H1 (cell line): ENCODE data around the gene RAD51B. TPM values are rescaled to one million over a fixed set of nuclear protein-coding genes. Genes with fewer than 3 reads are reported as not detected.

Experiments
- CTCF ChIA-PET: fragments of 300-600 bp; sonication (Branson Sonifier 250); formaldehyde crosslinking; loops from one replicate; lab custom pipeline; 2021; ENCODE audit not compliant: partially characterized antibody; lab: Charles Lee
- POLR2A ChIA-PET: fragments of 300-600 bp; sonication (Branson Sonifier 250); formaldehyde crosslinking; loops from one replicate; lab custom pipeline; 2021; ENCODE audit warnings: inconsistent platforms; ENCODE audit not compliant: partially characterized antibody; lab: Charles Lee
- DNase-seq, 2 experiments: peaks; one replicate each; pipeline versions ENCODE4 v3.0.0 to v3.0.0-alpha.2; 2010 to 2022; ENCODE audit warnings: low spot score in 2 of 2, low read depth in 1 of 2, mixed read lengths in 1 of 2
- FAIRE-seq: peaks from 2 replicates; lab custom pipeline; 2011; peaks lifted over from hg19 to GRCh38; lab: Jason Lieb, UNC
- H2AFZ ChIP-seq: 2 replicates; pipeline ENCODE4 v1.8.1; 2012; ENCODE audit warnings: low read length, inconsistent platforms
- H2AK5ac ChIP-seq: 2 replicates; pipeline ENCODE4 v1.6.1; 2013; ENCODE audit warnings: low read depth, low read length
- H2BK120ac ChIP-seq: replicated peaks from 2 replicates; pipeline ENCODE3; 2013; ENCODE audit warnings: low read depth, low read length, inconsistent platforms
- H2BK12ac ChIP-seq: 2 replicates; pipeline ENCODE4 v1.6.1; 2013; ENCODE audit warnings: low read depth, low read length
- H2BK15ac ChIP-seq: 2 replicates; pipeline ENCODE4 v1.6.1; 2013; ENCODE audit warnings: low read length
- H2BK20ac ChIP-seq: 2 replicates; pipeline ENCODE4 v1.6.1; 2013; ENCODE audit warnings: low read length
- H2BK5ac ChIP-seq: 2 replicates; pipeline ENCODE4 v1.6.1; 2013; ENCODE audit warnings: low read depth, low read length
- H3K14ac ChIP-seq: 2 replicates; pipeline ENCODE4 v1.6.1; 2013; ENCODE audit warnings: inconsistent platforms; ENCODE audit not compliant: insufficient read length
- H3K18ac ChIP-seq: 2 replicates; pipeline ENCODE4 v1.6.1; 2013; ENCODE audit warnings: low read length; ENCODE audit errors: extremely low read depth
- H3K23ac ChIP-seq: 2 replicates; pipeline ENCODE4 v1.6.1; 2013; ENCODE audit warnings: inconsistent platforms; ENCODE audit not compliant: insufficient read length
- H3K23me2 ChIP-seq: 2 replicates; pipeline ENCODE4 v1.6.1; 2013; ENCODE audit warnings: low read depth, low read length
- H3K27ac ChIP-seq: 2 replicates; pipeline ENCODE4 v1.6.1; 2011; ENCODE audit warnings: low read depth, low read length, inconsistent platforms
- H3K27me3 ChIP-seq, 4 experiments: replicated peaks in 1 of 4; 1 replicate in 1 of 4; 2 replicates in 3 of 4; pipeline versions ENCODE4 v1.6.1 to v1.8.1; 2011 to 2013; ENCODE audit warnings: low read length in 3 of 4, mild to moderate bottlenecking in 3 of 4, inconsistent platforms in 2 of 4, mixed read lengths in 2 of 4, moderate library complexity in 1 of 4; ENCODE audit not compliant: control insufficient read depth in 3 of 4, insufficient read depth in 3 of 4; ENCODE audit errors: extremely low read depth in 1 of 4
- H3K36me3 ChIP-seq, 4 experiments: 2 replicates each; pipeline versions ENCODE4 v1.6.1 to v1.8.1; 2011 to 2013; ENCODE audit warnings: mild to moderate bottlenecking in 4 of 4, low read length in 3 of 4, moderate library complexity in 2 of 4, control low read depth in 1 of 4, inconsistent platforms in 1 of 4; ENCODE audit not compliant: insufficient read depth in 4 of 4, control insufficient read depth in 2 of 4
- H3K4ac ChIP-seq: replicated peaks from 2 replicates; pipeline ENCODE3; 2013; ENCODE audit warnings: low read length, low read depth, mixed read lengths, inconsistent platforms; ENCODE audit not compliant: insufficient read length
- H3K4me1 ChIP-seq, 4 experiments: replicated peaks in 1 of 4; 1 replicate in 1 of 4; 2 replicates in 3 of 4; pipeline versions ENCODE4 v1.6.1 to v1.8.1; 2011 to 2013; ENCODE audit warnings: low read length in 3 of 4, inconsistent platforms in 2 of 4, mixed read lengths in 1 of 4; ENCODE audit not compliant: insufficient read depth in 4 of 4, control insufficient read depth in 3 of 4
- H3K4me2 ChIP-seq, 2 experiments: 2 replicates each; pipeline versions ENCODE4 v1.6.1 to v1.8.1; 2011 to 2013; ENCODE audit warnings: low read depth in 2 of 2, low read length in 2 of 2, control low read depth in 1 of 2, inconsistent platforms in 1 of 2, mild to moderate bottlenecking in 1 of 2; ENCODE audit not compliant: insufficient read depth in 1 of 2
- H3K4me3 ChIP-seq, 4 experiments: fragments of 200-600, 300-600 bp in 1 of 4; sonication (generic), shearing (Covaris generic), sonication (Bioruptor Twin) in 1 of 4; 2 replicates each; pipeline versions ENCODE4 v1.5.1 to v1.8.1; 2011 to 2016; ENCODE audit warnings: low read length in 4 of 4, low read depth in 3 of 4, control low read depth in 2 of 4, inconsistent platforms in 2 of 4, mild to moderate bottlenecking in 2 of 4, mixed read lengths in 1 of 4, moderate library complexity in 1 of 4; ENCODE audit not compliant: insufficient read depth in 2 of 4; ENCODE audit errors: extremely low read depth in 1 of 4
- H3K56ac ChIP-seq: replicated peaks from 2 replicates; pipeline ENCODE3; 2013; ENCODE audit warnings: low read depth, mild to moderate bottlenecking, mixed read lengths, low read length, inconsistent platforms; ENCODE audit not compliant: insufficient read length
- H3K79me1 ChIP-seq: 2 replicates; pipeline ENCODE4 v1.6.1; 2013; ENCODE audit warnings: low read depth, low read length, control low read depth
- H3K79me2 ChIP-seq, 2 experiments: 2 replicates each; pipeline versions ENCODE4 v1.6.1 to v1.8.1; 2012 to 2013; ENCODE audit warnings: low read length in 2 of 2, mild to moderate bottlenecking in 2 of 2, inconsistent platforms in 1 of 2; ENCODE audit not compliant: insufficient read depth in 2 of 2, control insufficient read depth in 1 of 2
- H3K9ac ChIP-seq, 4 experiments: replicated peaks in 1 of 4; 1 replicate in 1 of 4; 2 replicates in 3 of 4; pipeline versions ENCODE4 v1.6.1 to v1.8.1; 2011 to 2013; ENCODE audit warnings: low read depth in 3 of 4, low read length in 3 of 4, control low read depth in 2 of 4, mild to moderate bottlenecking in 2 of 4, moderate library complexity in 2 of 4, inconsistent platforms in 1 of 4; ENCODE audit errors: extremely low read depth in 1 of 4
- H3K9me3 ChIP-seq, 2 experiments: 2 replicates each; pipeline versions ENCODE4 v1.6.1 to v1.8.1; 2012 to 2013; ENCODE audit warnings: mild to moderate bottlenecking in 2 of 2, moderate library complexity in 2 of 2, control low read depth in 1 of 2, inconsistent platforms in 1 of 2, low read depth in 1 of 2, low read length in 1 of 2, mixed read lengths in 1 of 2; ENCODE audit not compliant: insufficient read depth in 2 of 2
- H4K20me1 ChIP-seq, 2 experiments: replicated peaks in 1 of 2; 2 replicates each; pipeline versions ENCODE3 to v1.8.1; 2011 to 2013; ENCODE audit warnings: inconsistent platforms in 2 of 2, low read length in 2 of 2, mild to moderate bottlenecking in 1 of 2; ENCODE audit not compliant: insufficient read depth in 2 of 2, control insufficient read depth in 1 of 2
- H4K5ac ChIP-seq: 2 replicates; pipeline ENCODE4 v1.6.1; 2013; ENCODE audit warnings: low read length, low read depth, mixed read lengths, inconsistent platforms; ENCODE audit not compliant: insufficient read length
- H4K8ac ChIP-seq: 2 replicates; pipeline ENCODE4 v1.8.0; 2013; ENCODE audit warnings: mild to moderate bottlenecking, moderate library complexity, low read length, inconsistent platforms; ENCODE audit not compliant: insufficient read depth; ENCODE audit errors: extremely low read depth
- H4K91ac ChIP-seq: replicated peaks from 2 replicates; pipeline ENCODE3; 2013; ENCODE audit warnings: low read length, mixed read lengths, inconsistent platforms; ENCODE audit not compliant: insufficient read length
- POU5F1 ChIP-seq: IDR thresholded peaks from 2 replicates; pipeline ENCODE4 v1.6.1; 2011; ENCODE audit warnings: low read depth, mild to moderate bottlenecking, low read length, moderate library complexity
- WGBS, 2 experiments: shearing (Covaris generic) in 1 of 2; methylation state at CpG; one replicate each; pipeline versions ENCODE4 v1.1.6 to v1.1.7; 2013 to 2015; ENCODE audit warnings: low lambda C conversion rate in 2 of 2, mixed read lengths in 2 of 2, inconsistent platforms in 1 of 2, low coverage in 1 of 2, missing lambda C conversion rate in 1 of 2; ENCODE audit not compliant: insufficient replicate concordance in 2 of 2, insufficient coverage in 1 of 2, insufficient read length in 1 of 2; ENCODE audit errors: extremely low coverage in 1 of 2, missing lambda C conversion rate in 1 of 2; 5-methylcytosine and 5-hydroxymethylcytosine counted together
- polyA plus RNA-seq, 7 experiments: library from polyadenylated mRNA; depleted of rRNA in 3 of 7; stranded (reverse) in 5 of 7; unstranded in 2 of 7; fragments of >200 nt in 5 of 7; fragments of 200-250 nt in 2 of 7; gene quantifications; 1 replicate in 5 of 7; 2 replicates in 1 of 7; 4 replicates in 1 of 7; pipeline versions ENCODE4 v1.2.1 to v1.2.3, GENCODE V29; 2011 to 2013; ENCODE audit warnings: missing spikeins in 2 of 7, mixed read lengths in 2 of 7
- total RNA-seq: library from RNA; stranded (reverse); fragmentation: NEBNext Ultra II Directional; extraction: Animal tissue kit (Norgen Biotek cat#: 25700); gene quantifications from 2 replicates; pipeline ENCODE4 v1.2.1, GENCODE V29; 2021

RAD51B gene
- total and polyA plus RNA-seq, 2 of the 8 experiments (the other 6 are each of a cell fraction or from before 2014, with no cell fraction given) = 3.9 to 14.9 TPM

GRCh38 chr14:67932708-67933246, 113.2 kb downstream of the RAD51B start:
- POLR2A ChIA-PET = interaction anchor here (1.0 to 1.3 kb wide), 4 partner anchors 10 to 860 kb away, joined by 3 to 4 read pairs (median 3); partner anchors contain the start of gene ZFP36L1

More at GRCh38 chr14:67932708-67933246, 113.2 kb downstream of the RAD51B start:
- no peak overlapping the region for H3K27ac ChIP-seq
- no peaks in the 10 kb centered on the region for H3K36me3 ChIP-seq
- peak overlapping the region; percentile 99 for H2BK120ac ChIP-seq
- no peak overlapping the region for H4K8ac ChIP-seq
- H3K4ac ChIP-seq = peak overlapping the region; percentile 98
- H3K18ac ChIP-seq = peak overlapping the region; percentile 61; the same call in 1 of the 2 replicates
- peak overlapping the region; percentile 99 for H4K91ac ChIP-seq
- peaks cover 2 to 3% of the 10 kb centered on the region in 2 experiments; a peak in 2 of 4 replicates for H3K9me3 ChIP-seq
- H3K27me3 ChIP-seq = no peaks in the 10 kb centered on the region
- peak overlapping the region; percentile 93 for H2BK12ac ChIP-seq
- H4K5ac ChIP-seq = peak overlapping the region; percentile 21
- H2AFZ ChIP-seq = no peak overlapping the region
- H3K56ac ChIP-seq = peak overlapping the region; percentile 38
- no peak overlapping the region for H3K9ac ChIP-seq
- peak overlapping the region in 1 of 2 experiments; percentile 29; a peak in 1 of 4 replicates for H3K4me2 ChIP-seq
- H2AK5ac ChIP-seq = peak overlapping the region; percentile 95
- no peak overlapping the region for H3K4me3 ChIP-seq
- CTCF ChIA-PET = interaction anchor here (0.9 to 2.9 kb wide), 20 partner anchors 10 to 916 kb away, joined by 3 to 16 read pairs (median 4); no protein-coding TSS in a partner anchor
- WGBS, 2 experiments = 96% methylated on average over 4 of the region's 4 CpGs; no CpG with 5 or more reads in 1 of the 2 experiments
- FAIRE-seq (no peak), DNase-seq (no peak)
- peak overlapping the region; percentile 100 for H2BK20ac ChIP-seq
- peak overlapping the region; percentile 99; the same call in 1 of the 2 replicates for H2BK5ac ChIP-seq
- no peaks in the 10 kb centered on the region for H3K79me2 ChIP-seq
- H3K4me1 ChIP-seq = peaks cover 5 to 15% (median 7%) of the 10 kb centered on the region in 4 experiments; a peak in 5 of 7 replicates
- peak overlapping the region; percentile 99 for H3K14ac ChIP-seq
- TF ChIP-seq POU5F1 = no peak
- H3K79me1 ChIP-seq = no peaks in the 10 kb centered on the region
- peak overlapping the region; percentile 31; the same call in 1 of the 2 replicates for H2BK15ac ChIP-seq
- no peaks in the 10 kb centered on the region; the same call in 1 of the 2 replicates for H3K23me2 ChIP-seq
- no peaks in the 10 kb centered on the region for H4K20me1 ChIP-seq
- peak overlapping the region; percentile 34 for H3K23ac ChIP-seq
